NCI-H2107 (cell line): ENCODE data around the gene AGTPBP1.

Experiments used
- DNase-seq: peaks from one replicate; lab custom pipeline; 2025; lab: John Stamatoyannopoulos, UW

AGTPBP1 gene

GRCh38 chr9:85501882-85502281 lies 239.9 kb downstream of the AGTPBP1 start:
- DNase-seq = no peak

- no peak for DNase-seq
Observed at GRCh38 chr9:85501456-85501855, 240.3 kb downstream of the AGTPBP1 start.
